Panc1 (cell line): ENCODE results near the gene ATXN7. TPM values are rescaled to one million over a fixed set of nuclear protein-coding genes. Genes with fewer than 3 reads are reported as not detected.
A peak's percentile ranks its signal among the peaks of the same experiment; 100 is the strongest.

ENCODE experiments used
- ATAC-seq: fragments of 200-7000 bp; cut with Tn5 transposase; 2 replicates; pipeline ENCODE4 v1.9.1; 2020; ENCODE audit warnings: mild to moderate bottlenecking, moderate library complexity
- BruUV-seq: library from RNA; stranded (reverse); fragments of 400-500 nt; replicated peaks from 2 replicates; lab custom pipeline; 2021; lab: Mats Ljungman, UMichigan
- CTCF ChIA-PET: fragments of 300-600 bp; sonication (Branson Sonifier 250); formaldehyde crosslinking; loops from one replicate; lab custom pipeline; 2022; ENCODE audit warnings: antibody characterized with exemption; lab: Charles Lee
- POLR2A ChIA-PET: fragments of 300-600 bp; sonication (Branson Sonifier 250); formaldehyde crosslinking; loops from one replicate; lab custom pipeline; 2022; ENCODE audit warnings: antibody characterized with exemption; lab: Charles Lee
- DNase-seq: peaks from one replicate; pipeline ENCODE4 v3.0.0-alpha.2; 2010; ENCODE audit warnings: low read depth, low spot score
- H3K27ac ChIP-seq: 2 replicates; pipeline ENCODE4 v1.5.1; 2011; ENCODE audit warnings: mild to moderate bottlenecking, low read length, inconsistent platforms
- H3K27me3 ChIP-seq: fragments of 200-500 bp; sonication (Bioruptor generic); 2 replicates; pipeline ENCODE4 v1.6.0; 2014; ENCODE audit warnings: low read length, inconsistent platforms; ENCODE audit not compliant: control insufficient read depth, insufficient read depth
- H3K36me3 ChIP-seq: fragments of 200-500 bp; sonication (Bioruptor generic); 2 replicates; pipeline ENCODE4 v1.5.1; 2014; ENCODE audit warnings: inconsistent platforms, mild to moderate bottlenecking, low read length, moderate library complexity; ENCODE audit not compliant: control insufficient read depth, insufficient read depth
- H3K4me1 ChIP-seq: 2 replicates; pipeline ENCODE4 v1.5.1; 2011; ENCODE audit warnings: inconsistent platforms, mild to moderate bottlenecking, low read length, moderate library complexity; ENCODE audit not compliant: control insufficient read depth, insufficient read depth
- H3K4me3 ChIP-seq, 2 experiments: 2 replicates each; pipeline ENCODE4 v1.5.1; 2011 to 2012; ENCODE audit warnings: low read depth in 2 of 2, low read length in 2 of 2, mild to moderate bottlenecking in 2 of 2, inconsistent platforms in 1 of 2, moderate library complexity in 1 of 2
- H3K9me3 ChIP-seq: fragments of 200-500 bp; sonication (Bioruptor generic); 2 replicates; pipeline ENCODE4 v1.5.1; 2014; ENCODE audit warnings: low read depth, mild to moderate bottlenecking, inconsistent platforms, low read length, moderate library complexity; ENCODE audit not compliant: control insufficient read depth, insufficient read depth
- CTCF ChIP-seq: fragments of 450-650 bp; IDR thresholded peaks from 2 replicates; pipeline ENCODE4 v1.5.1; 2017; ENCODE audit warnings: mild to moderate bottlenecking
- POLR2AphosphoS5 ChIP-seq: IDR thresholded peaks from 2 replicates; pipeline ENCODE4 v1.6.1; 2012; ENCODE audit warnings: mild to moderate bottlenecking, low read depth, low read length, moderate library complexity
- REST ChIP-seq, 2 experiments: IDR thresholded peaks; 2 replicates each; pipeline ENCODE4 v1.6.1; 2011 to 2012; ENCODE audit warnings: low read depth in 2 of 2, control low read depth in 1 of 2, low read length in 1 of 2, mild to moderate bottlenecking in 1 of 2, moderate library complexity in 1 of 2; ENCODE audit not compliant: insufficient read depth in 1 of 2
- SIN3A ChIP-seq: IDR thresholded peaks from 2 replicates; pipeline ENCODE4 v1.6.1; 2012; ENCODE audit warnings: low read depth, mild to moderate bottlenecking, low read length, moderate library complexity, borderline replicate concordance; ENCODE audit not compliant: insufficient read depth
- TCF7L2 ChIP-seq: IDR thresholded peaks from 2 replicates; pipeline ENCODE4 v1.6.1; 2011; ENCODE audit warnings: mild to moderate bottlenecking, low read depth, low read length, inconsistent platforms
- in situ Hi-C: cut with HindIII; loops from 2 replicates; pipeline ENCODE4 v1.10.0; 2016; ENCODE audit warnings: low sequenced_read_pairs, low pct_unique_long_range_greater_than_20kb
- intact Hi-C: fragments of 100-400 bp; cut with micrococcal nuclease; formaldehyde crosslinking; loops from one replicate; pipeline ENCODE4 v1.10.0; 2022; ENCODE audit not compliant: unreplicated experiment
- total RNA-seq: library from RNA; stranded (reverse); gene quantifications from one replicate; pipeline ENCODE4 v1.2.1, GENCODE V29; 2021; ENCODE audit not compliant: unreplicated experiment

The ATXN7 gene
- total RNA-seq, 1 experiment from 2014 or later: 17.3 TPM

GRCh38 chr3:63993653-63994079 is 130.0 kb downstream of the ATXN7 start:
- intact Hi-C loops (no loop called here), in situ Hi-C loops (no loop called here)
- DNase-seq: peak; percentile 13
- Histone ChIP-seq H3K27me3 (no peaks in the 10 kb centered on the region), H3K27ac (no peak overlapping the region), H3K9me3 (no peaks in the 10 kb centered on the region), H3K4me3 (no peak overlapping the region), H3K36me3 (peaks cover 9% of the 10 kb centered on the region), H3K4me1 (no peaks in the 10 kb centered on the region)
- POLR2A ChIA-PET: no interaction called here
- no TSS peak for BruUV-seq
- peak; percentile 93 for ATAC-seq
- CTCF ChIA-PET: no interaction called here
- TF ChIP-seq POLR2AphosphoS5 (no peak), CTCF (peak; percentile 85)

GRCh38 chr3:63995086-63995485 is 131.4 kb downstream of the ATXN7 start:
- no peak for ATAC-seq
- H3K4me1 ChIP-seq: no peaks in the 10 kb centered on the region
- POLR2A ChIA-PET: no interaction called here
- CTCF ChIA-PET: no interaction called here
- no peaks in the 10 kb centered on the region for H3K27me3 ChIP-seq
- peaks cover 4% of the 10 kb centered on the region; the same call in 1 of the 2 replicates for H3K36me3 ChIP-seq
- no peaks in the 10 kb centered on the region for H3K9me3 ChIP-seq
- no TSS peak for BruUV-seq
- intact Hi-C loops: no loop called here
- in situ Hi-C loops: no loop called here
- TF ChIP-seq CTCF (no peak), SIN3A (no peak), POLR2AphosphoS5 (no peak), REST (IDR thresholded peaks at IDR 0.05; ENCODE audit: insufficient read depth in 1 of 2, low read depth in 2 of 2, low read length in 1 of 2) (no peak), TCF7L2 (no peak)
- no peak for DNase-seq
- no peak overlapping the region for H3K4me3 ChIP-seq
- H3K27ac ChIP-seq: no peak overlapping the region
